Measurements from ENCODE around the gene UNC5C. TPM values are rescaled to one million over a fixed set of nuclear protein-coding genes. Genes with fewer than 3 reads are reported as not detected.

The UNC5C gene
- total RNA-seq, 1 experiment from 2014 or later = 8.2 TPM

- no peak for DNase-seq (ENCODE audit: low read depth, low spot score)
- ATAC-seq = no peak
- ChIA-PET CTCF (no interaction called here), POLR2A (no interaction called here)
- Histone ChIP-seq H3K4me1 (ENCODE audit: control insufficient read depth, insufficient read depth, low read length) (no peaks in the 10 kb centered on the region; the same call in none of the 2 replicates), H3K27me3 (ENCODE audit: control insufficient read depth, insufficient read depth, low read length) (no peaks in the 10 kb centered on the region), H3K36me3 (ENCODE audit: control insufficient read depth, insufficient read depth, low read length) (no peaks in the 10 kb centered on the region), H3K4me3 (ENCODE audit: low read depth in 2 of 2, low read length in 2 of 2) (no peak overlapping the region), H3K27ac (ENCODE audit: low read length) (no peak overlapping the region), H3K9me3 (ENCODE audit: control insufficient read depth, insufficient read depth, low read depth, low read length) (no peaks in the 10 kb centered on the region)
- BruUV-seq (replicated peaks) = no TSS peak
- in situ Hi-C loops (cut with HindIII; ENCODE audit: low pct_unique_long_range_greater_than_20kb, low sequenced_read_pairs) = no loop called here
- intact Hi-C loops (cut with micrococcal nuclease; ENCODE audit: unreplicated experiment) = no loop called here
- TF ChIP-seq SIN3A (IDR thresholded peaks at IDR 0.05; ENCODE audit: borderline replicate concordance, insufficient read depth, low read depth, low read length) (no peak), CTCF (IDR thresholded peaks at IDR 0.05) (no peak), TCF7L2 (IDR thresholded peaks at IDR 0.05; ENCODE audit: low read depth, low read length) (no peak), POLR2AphosphoS5 (IDR thresholded peaks at IDR 0.05; ENCODE audit: low read depth, low read length) (no peak)
- TF ChIP-seq, protein P1, sequence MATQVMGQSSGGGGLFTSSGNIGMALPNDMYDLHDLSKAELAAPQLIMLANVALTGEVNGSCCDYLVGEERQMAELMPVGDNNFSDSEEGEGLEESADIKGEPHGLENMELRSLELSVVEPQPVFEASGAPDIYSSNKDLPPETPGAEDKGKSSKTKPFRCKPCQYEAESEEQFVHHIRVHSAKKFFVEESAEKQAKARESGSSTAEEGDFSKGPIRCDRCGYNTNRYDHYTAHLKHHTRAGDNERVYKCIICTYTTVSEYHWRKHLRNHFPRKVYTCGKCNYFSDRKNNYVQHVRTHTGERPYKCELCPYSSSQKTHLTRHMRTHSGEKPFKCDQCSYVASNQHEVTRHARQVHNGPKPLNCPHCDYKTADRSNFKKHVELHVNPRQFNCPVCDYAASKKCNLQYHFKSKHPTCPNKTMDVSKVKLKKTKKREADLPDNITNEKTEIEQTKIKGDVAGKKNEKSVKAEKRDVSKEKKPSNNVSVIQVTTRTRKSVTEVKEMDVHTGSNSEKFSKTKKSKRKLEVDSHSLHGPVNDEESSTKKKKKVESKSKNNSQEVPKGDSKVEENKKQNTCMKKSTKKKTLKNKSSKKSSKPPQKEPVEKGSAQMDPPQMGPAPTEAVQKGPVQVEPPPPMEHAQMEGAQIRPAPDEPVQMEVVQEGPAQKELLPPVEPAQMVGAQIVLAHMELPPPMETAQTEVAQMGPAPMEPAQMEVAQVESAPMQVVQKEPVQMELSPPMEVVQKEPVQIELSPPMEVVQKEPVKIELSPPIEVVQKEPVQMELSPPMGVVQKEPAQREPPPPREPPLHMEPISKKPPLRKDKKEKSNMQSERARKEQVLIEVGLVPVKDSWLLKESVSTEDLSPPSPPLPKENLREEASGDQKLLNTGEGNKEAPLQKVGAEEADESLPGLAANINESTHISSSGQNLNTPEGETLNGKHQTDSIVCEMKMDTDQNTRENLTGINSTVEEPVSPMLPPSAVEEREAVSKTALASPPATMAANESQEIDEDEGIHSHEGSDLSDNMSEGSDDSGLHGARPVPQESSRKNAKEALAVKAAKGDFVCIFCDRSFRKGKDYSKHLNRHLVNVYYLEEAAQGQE (IDR thresholded peaks at IDR 0.05; ENCODE audit: insufficient read depth in 1 of 2, low read depth in 2 of 2, low read length in 1 of 2) = no peak
Observed at GRCh38 chr4:95411371-95412088, 137.2 kb downstream of the UNC5C start.

DNA sequence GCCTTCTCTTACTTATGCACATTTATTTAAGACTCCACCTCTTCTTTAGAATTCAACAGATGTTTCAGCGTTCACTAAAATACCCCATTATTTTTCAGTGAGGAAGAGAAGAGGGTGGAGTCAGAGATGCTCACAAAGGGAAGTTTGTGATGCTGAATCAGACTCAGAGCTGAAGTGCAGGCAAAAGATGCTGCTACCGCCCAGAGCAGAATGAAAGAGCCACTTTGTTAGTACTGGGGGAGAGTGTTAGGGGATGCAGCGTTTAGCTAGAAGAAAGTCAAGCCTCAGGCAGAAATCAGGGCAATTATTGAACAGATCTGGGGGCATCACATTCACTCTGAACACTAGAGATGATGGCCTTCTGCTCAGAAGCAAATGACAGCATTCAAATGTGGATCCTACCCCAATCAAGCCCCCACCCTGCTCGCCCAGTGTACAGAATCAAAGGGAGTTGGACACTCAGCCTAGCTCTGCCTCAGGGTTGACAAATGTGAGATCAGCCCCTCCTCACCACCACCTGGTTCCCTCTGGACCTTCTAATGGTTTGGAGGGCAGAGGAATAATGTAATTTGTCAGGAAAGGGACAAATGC, 138.3 kb downstream of the UNC5C start:
- POLR2A ChIA-PET = no interaction called here
- Histone ChIP-seq H3K27me3 (ENCODE audit: control insufficient read depth, insufficient read depth, low read length) (no peaks in the 10 kb centered on the region), H3K4me1 (ENCODE audit: control insufficient read depth, insufficient read depth, low read length) (no peaks in the 10 kb centered on the region; the same call in 1 of the 2 replicates), H3K36me3 (ENCODE audit: control insufficient read depth, insufficient read depth, low read length) (no peaks in the 10 kb centered on the region), H3K27ac (ENCODE audit: low read length) (no peak overlapping the region), H3K4me3 (ENCODE audit: low read depth in 2 of 2, low read length in 2 of 2) (no peak overlapping the region), H3K9me3 (ENCODE audit: control insufficient read depth, insufficient read depth, low read depth, low read length) (no peaks in the 10 kb centered on the region)
- in situ Hi-C loops (cut with HindIII; ENCODE audit: low pct_unique_long_range_greater_than_20kb, low sequenced_read_pairs) (no loop called here), intact Hi-C loops (cut with micrococcal nuclease; ENCODE audit: unreplicated experiment) (no loop called here)
- ATAC-seq (no peak), DNase-seq (ENCODE audit: low read depth, low spot score) (no peak)
- TF ChIP-seq, protein P1 (IDR thresholded peaks at IDR 0.05; ENCODE audit: insufficient read depth in 1 of 2, low read depth in 2 of 2, low read length in 1 of 2) = no peak
- TF ChIP-seq TCF7L2 (IDR thresholded peaks at IDR 0.05; ENCODE audit: low read depth, low read length) (no peak), POLR2AphosphoS5 (IDR thresholded peaks at IDR 0.05; ENCODE audit: low read depth, low read length) (no peak), CTCF (IDR thresholded peaks at IDR 0.05) (no peak), SIN3A (IDR thresholded peaks at IDR 0.05; ENCODE audit: borderline replicate concordance, insufficient read depth, low read depth, low read length) (no peak)
- no TSS peak for BruUV-seq (replicated peaks)
- CTCF ChIA-PET = no interaction called here

Data from Panc1 (cell line).